HL-60 (cell line): ENCODE results near the gene GRAMD1A.

Source experiments
- GABPA ChIP-seq: IDR thresholded peaks from 2 replicates; pipeline ENCODE4 v1.6.1; 2012; ENCODE audit warnings: low read depth
- POLR2AphosphoS5 ChIP-seq: IDR thresholded peaks from 2 replicates; pipeline ENCODE4 v1.6.1; 2012; ENCODE audit warnings: low read depth
- SPI1 ChIP-seq: IDR thresholded peaks from 2 replicates; pipeline ENCODE4 v1.6.1; 2012; ENCODE audit warnings: low read depth, mild to moderate bottlenecking, borderline replicate concordance
- TF ChIP-seq, protein P1 (sequence below): IDR thresholded peaks from one replicate; pipeline ENCODE4 v1.5.1; 2011; ENCODE audit warnings: low read length, control low read depth, inconsistent platforms; ENCODE audit not compliant: insufficient read depth
- TF ChIP-seq, protein P2 (sequence below): IDR thresholded peaks from 2 replicates; pipeline ENCODE4 v1.6.1; 2012; ENCODE audit warnings: low read depth; ENCODE audit not compliant: insufficient replicate concordance

DNA sequence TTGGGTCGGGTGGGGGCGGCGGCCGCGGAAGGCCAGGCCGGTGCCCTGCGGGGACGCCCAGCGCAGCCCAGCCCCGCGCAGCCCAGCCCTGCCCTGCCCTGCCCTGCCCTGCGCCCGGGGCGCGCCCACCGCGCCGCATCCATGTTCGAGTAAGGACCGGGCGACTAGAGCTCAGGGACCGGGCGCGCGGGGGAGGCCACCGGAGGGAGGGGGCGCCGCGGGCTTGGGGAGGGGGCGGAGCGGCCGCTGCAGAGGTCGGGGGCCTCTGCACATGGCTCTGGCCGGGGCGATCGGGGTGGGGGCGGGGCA is 169 bp downstream of the GRAMD1A start:
- TF ChIP-seq, protein P1, sequence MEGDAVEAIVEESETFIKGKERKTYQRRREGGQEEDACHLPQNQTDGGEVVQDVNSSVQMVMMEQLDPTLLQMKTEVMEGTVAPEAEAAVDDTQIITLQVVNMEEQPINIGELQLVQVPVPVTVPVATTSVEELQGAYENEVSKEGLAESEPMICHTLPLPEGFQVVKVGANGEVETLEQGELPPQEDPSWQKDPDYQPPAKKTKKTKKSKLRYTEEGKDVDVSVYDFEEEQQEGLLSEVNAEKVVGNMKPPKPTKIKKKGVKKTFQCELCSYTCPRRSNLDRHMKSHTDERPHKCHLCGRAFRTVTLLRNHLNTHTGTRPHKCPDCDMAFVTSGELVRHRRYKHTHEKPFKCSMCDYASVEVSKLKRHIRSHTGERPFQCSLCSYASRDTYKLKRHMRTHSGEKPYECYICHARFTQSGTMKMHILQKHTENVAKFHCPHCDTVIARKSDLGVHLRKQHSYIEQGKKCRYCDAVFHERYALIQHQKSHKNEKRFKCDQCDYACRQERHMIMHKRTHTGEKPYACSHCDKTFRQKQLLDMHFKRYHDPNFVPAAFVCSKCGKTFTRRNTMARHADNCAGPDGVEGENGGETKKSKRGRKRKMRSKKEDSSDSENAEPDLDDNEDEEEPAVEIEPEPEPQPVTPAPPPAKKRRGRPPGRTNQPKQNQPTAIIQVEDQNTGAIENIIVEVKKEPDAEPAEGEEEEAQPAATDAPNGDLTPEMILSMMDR, result no peak
- TF ChIP-seq SPI1 (no peak), POLR2AphosphoS5 (no peak), GABPA (no peak)
- TF ChIP-seq, protein P2, sequence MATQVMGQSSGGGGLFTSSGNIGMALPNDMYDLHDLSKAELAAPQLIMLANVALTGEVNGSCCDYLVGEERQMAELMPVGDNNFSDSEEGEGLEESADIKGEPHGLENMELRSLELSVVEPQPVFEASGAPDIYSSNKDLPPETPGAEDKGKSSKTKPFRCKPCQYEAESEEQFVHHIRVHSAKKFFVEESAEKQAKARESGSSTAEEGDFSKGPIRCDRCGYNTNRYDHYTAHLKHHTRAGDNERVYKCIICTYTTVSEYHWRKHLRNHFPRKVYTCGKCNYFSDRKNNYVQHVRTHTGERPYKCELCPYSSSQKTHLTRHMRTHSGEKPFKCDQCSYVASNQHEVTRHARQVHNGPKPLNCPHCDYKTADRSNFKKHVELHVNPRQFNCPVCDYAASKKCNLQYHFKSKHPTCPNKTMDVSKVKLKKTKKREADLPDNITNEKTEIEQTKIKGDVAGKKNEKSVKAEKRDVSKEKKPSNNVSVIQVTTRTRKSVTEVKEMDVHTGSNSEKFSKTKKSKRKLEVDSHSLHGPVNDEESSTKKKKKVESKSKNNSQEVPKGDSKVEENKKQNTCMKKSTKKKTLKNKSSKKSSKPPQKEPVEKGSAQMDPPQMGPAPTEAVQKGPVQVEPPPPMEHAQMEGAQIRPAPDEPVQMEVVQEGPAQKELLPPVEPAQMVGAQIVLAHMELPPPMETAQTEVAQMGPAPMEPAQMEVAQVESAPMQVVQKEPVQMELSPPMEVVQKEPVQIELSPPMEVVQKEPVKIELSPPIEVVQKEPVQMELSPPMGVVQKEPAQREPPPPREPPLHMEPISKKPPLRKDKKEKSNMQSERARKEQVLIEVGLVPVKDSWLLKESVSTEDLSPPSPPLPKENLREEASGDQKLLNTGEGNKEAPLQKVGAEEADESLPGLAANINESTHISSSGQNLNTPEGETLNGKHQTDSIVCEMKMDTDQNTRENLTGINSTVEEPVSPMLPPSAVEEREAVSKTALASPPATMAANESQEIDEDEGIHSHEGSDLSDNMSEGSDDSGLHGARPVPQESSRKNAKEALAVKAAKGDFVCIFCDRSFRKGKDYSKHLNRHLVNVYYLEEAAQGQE, result no peak
